ENCODE results near the gene C1QL4.
"Not testable (repeated sequence)": the region's sequence is repeated elsewhere in the genome, so short reads cannot be mapped to it uniquely, and the experiment has no call there.

Gene C1QL4

DNA sequence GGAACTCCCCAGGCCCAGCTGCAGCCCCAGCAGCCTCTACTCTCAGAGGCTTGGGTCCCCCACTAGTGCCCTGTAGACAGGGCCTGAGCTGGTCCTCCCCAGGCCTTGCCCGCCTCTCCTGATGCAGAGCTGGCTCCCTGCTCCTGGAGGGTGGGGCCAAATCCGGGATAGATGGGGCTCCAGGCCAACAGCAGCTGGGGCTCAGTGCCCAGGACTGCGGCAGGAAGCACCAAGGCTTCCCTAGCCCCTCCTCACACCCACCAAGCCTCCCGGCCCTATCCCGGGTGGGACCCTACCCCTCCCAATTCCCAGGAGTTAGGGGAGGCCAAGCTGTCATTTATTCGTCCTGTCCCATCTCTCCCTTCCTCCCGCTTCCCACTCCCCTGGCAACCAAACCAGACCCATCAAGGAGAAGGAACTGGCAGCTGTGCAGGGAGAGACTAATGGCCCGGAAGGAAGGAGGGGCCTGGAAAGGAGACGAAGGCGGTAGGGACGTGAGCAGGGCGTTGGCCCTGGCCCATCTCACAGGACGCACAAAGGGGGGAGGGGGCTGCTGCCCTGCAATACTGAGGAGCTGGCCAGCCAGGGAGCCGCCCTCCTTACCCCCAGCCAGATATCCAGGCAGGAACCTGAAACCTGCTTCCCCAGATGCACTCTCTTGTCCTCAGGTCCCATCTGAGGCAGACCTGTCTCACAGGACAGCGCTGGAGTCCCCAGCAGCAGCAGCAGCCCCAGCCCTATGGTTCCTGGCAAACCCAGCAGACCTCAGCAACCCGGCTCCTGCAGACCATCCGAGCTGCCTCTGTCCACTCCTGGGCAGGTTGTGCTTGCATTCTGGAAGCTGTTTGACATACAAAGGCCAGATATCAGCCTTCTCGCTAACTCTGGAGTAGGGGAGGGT, 43.7 kb downstream of the C1QL4 start:
- TF ChIP-seq ZNF274 (IDR thresholded peaks at IDR 0.05; ENCODE audit: low read depth, low read length) = no peak
- no peak overlapping the region for H3K4me3 ChIP-seq (ENCODE audit: low read length)

DNA sequence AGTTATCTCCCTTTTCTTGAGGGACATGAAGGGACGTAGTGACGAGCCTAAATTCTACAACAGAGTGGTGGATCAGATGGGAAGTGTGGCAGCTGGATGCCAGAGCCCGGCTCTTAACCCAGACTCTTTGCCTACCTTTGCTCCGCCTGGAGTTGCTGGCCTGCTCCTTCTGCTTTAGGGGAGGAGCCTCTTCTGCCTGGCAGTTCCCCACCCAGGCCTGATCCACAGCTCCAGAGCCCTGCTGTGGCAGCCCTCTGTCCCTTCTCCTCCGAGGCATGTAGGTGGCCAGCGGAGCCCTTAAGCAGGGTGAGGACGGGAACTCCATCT, 44.3 kb downstream of the C1QL4 start:
- TF ChIP-seq ZNF274 (IDR thresholded peaks at IDR 0.05; ENCODE audit: low read depth, low read length) = no peak
- H3K4me3 ChIP-seq (ENCODE audit: low read length) = no peak overlapping the region

DNA sequence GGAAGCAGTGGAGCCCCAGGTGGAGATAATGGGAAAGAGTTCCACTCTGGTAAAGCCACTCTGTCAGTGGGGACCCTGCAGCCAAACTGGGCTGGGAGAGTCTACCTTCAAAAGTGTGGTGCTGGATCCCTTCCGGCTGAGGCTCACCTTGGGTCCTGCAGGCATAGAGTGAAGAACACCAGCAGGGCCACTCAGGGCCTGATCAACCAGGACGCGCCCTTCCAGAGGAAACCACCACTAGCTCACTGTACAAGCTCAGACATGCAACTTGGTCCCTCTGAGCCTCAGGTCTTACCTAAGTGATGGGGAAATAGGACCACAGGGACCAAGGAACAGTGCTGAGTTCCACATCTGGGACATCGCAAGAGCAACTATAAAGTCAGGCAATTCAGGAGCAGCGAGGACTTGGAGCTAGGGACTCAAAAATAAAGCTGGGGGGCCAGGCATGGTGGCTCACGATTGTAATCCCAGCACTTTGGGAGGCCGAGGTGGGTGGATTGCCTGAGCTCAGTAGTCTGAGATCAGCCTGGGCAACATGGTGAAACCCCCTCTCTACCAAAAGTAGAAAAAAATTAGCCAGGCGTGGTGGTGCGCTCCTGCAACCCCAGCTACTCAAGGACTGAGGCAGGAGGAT, 47.9 kb downstream of the C1QL4 start:
- no peak for TF ChIP-seq ZNF274 (IDR thresholded peaks at IDR 0.05; ENCODE audit: low read depth, low read length)
- H3K4me3 ChIP-seq (ENCODE audit: low read length) = no peak overlapping the region

DNA sequence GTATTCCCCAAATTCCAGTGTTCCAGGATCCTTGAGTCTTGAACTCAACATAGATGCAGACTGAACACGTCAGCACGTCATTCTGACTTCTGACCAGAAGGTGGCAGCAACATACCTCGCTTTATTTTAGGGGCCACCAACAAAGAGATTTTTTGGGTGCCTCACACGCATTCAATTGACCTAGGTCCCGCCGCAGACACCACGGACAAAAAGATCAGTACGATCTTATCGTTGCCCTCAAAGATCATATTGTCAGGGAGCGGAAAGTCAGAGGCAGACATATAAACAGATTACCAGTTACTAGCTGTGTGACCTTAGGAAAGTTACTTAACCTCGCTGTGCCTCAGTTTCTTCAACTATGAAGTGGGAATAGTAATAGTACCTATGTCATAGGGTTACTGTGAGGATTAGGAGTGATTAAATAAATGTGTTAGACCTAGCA, 48.6 kb downstream of the C1QL4 start:
- H3K4me3 ChIP-seq (ENCODE audit: low read length) = no peak overlapping the region
- no peak for TF ChIP-seq ZNF274 (IDR thresholded peaks at IDR 0.05; ENCODE audit: low read depth, low read length)

DNA sequence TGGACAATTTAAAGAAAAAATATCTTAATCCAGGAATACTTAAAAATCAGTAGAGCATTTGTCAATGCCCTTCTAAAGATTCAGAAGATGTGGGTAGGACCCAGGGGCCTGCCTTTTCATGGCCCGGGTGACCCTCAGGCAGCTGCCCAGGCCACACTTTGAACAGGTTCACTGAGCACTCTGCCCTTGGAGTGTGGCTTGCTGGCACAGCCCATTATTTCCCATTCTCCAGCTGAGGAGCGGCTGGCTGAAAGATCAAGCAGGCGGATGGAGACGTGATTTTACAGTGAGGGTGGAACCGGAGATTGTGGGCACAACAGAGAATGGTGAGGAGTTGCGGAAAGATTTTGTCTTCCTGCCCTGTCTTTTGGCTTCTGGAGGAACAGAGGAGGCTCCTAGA, 49.1 kb downstream of the C1QL4 start:
- TF ChIP-seq ZNF274 (IDR thresholded peaks at IDR 0.05; ENCODE audit: low read depth, low read length) = no peak
- H3K4me3 ChIP-seq (ENCODE audit: low read length) = no peak overlapping the region

DNA sequence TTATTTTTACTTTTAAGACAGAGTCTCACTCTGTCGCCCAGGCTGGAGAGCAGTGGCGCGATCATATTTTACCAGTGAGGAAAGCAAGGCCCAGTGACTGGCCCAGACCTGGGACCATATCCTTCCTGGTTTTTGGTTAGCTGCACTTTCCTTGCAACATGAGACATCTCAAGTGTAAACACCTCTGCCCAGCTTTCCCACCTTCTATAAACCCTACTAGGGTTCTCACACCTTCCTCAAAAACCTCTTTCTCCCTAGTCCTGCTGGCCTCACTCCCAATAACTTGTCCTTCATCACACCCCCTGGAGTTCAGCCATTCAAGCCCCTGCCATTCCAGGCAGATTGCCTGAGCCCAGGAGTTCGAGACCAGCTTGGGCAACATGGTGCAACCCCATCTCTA, 52.3 kb downstream of the C1QL4 start:
- TF ChIP-seq ZNF274 (IDR thresholded peaks at IDR 0.05; ENCODE audit: low read depth, low read length) = no peak
- no peak overlapping the region for H3K4me3 ChIP-seq (ENCODE audit: low read length)

DNA sequence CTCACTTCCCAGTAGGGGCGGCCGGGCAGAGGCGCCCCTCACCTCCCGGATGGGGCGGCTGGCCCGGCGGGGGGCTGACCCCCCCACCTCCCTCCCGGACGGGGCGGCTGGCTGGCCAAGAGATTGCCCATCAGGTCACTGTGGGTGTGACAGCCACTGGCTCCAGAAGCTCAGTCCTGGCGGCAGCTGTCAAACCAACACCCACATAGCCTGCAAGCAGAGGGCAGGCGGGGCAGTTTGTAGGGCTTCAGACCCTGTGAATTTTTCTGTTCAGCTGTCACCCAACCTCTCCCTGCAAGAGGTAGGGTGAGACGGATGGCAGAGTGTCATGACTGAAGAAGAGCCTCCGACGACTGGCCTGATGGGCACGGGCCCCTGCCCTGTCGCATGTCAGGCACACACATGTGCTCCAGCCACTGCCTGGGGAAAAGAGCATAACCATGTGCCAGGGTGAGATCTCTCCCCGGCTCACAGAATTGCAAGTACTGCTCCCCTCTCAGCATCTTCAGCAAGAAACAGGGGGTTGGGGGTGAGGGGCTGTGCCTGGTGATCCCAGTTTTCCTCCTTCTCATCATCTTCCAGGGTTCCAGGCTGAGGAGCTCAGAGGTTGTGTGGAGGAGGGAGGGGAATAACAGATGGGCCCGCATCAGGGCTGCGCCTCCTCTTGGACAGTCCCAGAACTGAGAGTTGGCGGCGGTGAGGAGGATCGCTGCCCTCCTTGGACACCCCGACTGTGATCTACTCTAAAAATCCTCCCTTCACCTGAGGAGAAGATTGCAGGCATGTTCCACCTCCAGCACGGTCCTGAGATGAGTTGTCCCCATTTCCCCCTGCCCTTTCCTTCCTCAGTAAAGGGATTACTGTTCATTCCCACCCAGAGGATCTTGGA, 53.2 kb downstream of the C1QL4 start:
- no peak overlapping the region for H3K4me3 ChIP-seq (ENCODE audit: low read length)
- no peak for TF ChIP-seq ZNF274 (IDR thresholded peaks at IDR 0.05; ENCODE audit: low read depth, low read length)

DNA sequence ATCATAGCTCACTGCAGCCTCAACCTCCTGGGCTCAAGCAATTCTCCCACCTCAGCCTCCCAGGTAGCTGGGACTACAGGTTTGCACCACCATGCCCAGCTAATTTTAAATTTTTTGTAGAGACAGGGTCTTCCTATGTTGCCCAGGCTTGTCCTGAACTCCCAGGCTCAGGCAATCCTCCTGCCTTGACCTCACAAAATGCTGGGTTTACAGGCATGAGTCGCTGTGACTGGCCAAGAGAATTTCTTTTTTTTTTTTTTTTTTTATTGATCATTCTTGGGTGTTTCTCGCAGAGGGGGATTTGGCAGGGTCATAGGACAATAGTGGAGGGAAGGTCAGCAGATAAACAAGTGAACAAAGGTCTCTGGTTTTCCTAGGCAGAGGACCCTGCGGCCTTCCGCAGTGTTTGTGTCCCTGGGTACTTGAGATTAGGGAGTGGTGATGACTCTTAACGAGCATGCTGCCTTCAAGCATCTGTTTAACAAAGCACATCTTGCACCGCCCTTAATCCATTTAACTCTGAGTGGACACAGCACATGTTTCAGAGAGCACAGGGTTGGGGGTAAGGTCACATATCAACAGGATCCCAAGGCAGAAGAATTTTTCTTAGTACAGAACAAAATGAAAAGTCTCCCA, 54.1 kb downstream of the C1QL4 start:
- not testable (repeated sequence) for H3K4me3 ChIP-seq (ENCODE audit: low read length)
